Measurements from ENCODE around the gene RPS16. TPM values are rescaled to one million over a fixed set of nuclear protein-coding genes. Genes with fewer than 3 reads are reported as not detected.

RPS16 gene
- total and polyA plus RNA-seq, 9 of the 15 experiments (the other 6 are each of a cell fraction or from before 2014, with no cell fraction given): 82.6 to 3,671 (median 2,204) TPM

DNA sequence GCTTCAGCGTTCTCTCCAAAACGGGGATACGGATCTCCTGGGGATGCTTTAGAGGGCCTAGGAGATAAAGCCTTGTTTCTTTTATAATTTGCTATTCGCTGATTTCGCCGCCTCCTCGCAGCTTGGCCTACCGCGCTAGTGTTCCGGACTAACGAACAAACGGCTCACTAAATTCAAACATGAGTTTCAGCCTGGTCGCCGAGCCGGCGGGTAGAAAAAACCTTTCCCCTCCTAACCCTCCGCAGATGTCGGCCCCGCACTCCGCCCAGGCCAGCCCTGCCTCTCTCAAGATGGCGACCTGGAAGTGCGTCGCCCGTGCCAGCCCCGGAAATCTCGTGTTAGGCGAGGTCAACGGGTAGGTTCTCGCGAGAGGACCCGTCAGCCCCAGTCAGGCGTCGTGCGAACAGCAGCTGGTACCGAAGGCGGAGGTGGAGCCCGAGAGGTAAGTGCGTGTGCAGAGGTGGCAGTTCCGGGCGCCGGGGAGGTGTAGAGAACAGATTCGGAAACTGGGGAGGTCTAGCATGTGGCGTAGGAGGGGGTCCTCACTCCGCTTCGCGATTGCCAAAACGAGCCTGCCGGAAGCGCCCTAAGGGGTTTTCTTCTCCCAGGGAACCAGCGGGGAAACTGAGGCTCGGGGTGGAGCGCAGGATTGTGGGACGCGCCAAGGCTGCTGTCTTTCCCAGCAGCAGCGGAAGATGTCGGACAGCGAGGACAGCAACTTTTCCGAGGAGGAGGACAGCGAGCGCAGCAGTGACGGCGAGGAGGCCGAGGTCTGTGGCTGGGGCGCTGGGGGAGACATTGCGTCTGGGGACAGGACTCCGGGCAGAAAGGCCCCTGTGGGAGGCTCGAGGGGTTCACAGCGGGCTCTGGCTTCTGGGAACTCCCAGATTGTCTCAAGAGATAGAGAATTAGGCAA is 9.7 kb upstream of the RPS16 start, which contains the start of gene SUPT5H (continued):
- TF ChIP-seq, protein P1, sequence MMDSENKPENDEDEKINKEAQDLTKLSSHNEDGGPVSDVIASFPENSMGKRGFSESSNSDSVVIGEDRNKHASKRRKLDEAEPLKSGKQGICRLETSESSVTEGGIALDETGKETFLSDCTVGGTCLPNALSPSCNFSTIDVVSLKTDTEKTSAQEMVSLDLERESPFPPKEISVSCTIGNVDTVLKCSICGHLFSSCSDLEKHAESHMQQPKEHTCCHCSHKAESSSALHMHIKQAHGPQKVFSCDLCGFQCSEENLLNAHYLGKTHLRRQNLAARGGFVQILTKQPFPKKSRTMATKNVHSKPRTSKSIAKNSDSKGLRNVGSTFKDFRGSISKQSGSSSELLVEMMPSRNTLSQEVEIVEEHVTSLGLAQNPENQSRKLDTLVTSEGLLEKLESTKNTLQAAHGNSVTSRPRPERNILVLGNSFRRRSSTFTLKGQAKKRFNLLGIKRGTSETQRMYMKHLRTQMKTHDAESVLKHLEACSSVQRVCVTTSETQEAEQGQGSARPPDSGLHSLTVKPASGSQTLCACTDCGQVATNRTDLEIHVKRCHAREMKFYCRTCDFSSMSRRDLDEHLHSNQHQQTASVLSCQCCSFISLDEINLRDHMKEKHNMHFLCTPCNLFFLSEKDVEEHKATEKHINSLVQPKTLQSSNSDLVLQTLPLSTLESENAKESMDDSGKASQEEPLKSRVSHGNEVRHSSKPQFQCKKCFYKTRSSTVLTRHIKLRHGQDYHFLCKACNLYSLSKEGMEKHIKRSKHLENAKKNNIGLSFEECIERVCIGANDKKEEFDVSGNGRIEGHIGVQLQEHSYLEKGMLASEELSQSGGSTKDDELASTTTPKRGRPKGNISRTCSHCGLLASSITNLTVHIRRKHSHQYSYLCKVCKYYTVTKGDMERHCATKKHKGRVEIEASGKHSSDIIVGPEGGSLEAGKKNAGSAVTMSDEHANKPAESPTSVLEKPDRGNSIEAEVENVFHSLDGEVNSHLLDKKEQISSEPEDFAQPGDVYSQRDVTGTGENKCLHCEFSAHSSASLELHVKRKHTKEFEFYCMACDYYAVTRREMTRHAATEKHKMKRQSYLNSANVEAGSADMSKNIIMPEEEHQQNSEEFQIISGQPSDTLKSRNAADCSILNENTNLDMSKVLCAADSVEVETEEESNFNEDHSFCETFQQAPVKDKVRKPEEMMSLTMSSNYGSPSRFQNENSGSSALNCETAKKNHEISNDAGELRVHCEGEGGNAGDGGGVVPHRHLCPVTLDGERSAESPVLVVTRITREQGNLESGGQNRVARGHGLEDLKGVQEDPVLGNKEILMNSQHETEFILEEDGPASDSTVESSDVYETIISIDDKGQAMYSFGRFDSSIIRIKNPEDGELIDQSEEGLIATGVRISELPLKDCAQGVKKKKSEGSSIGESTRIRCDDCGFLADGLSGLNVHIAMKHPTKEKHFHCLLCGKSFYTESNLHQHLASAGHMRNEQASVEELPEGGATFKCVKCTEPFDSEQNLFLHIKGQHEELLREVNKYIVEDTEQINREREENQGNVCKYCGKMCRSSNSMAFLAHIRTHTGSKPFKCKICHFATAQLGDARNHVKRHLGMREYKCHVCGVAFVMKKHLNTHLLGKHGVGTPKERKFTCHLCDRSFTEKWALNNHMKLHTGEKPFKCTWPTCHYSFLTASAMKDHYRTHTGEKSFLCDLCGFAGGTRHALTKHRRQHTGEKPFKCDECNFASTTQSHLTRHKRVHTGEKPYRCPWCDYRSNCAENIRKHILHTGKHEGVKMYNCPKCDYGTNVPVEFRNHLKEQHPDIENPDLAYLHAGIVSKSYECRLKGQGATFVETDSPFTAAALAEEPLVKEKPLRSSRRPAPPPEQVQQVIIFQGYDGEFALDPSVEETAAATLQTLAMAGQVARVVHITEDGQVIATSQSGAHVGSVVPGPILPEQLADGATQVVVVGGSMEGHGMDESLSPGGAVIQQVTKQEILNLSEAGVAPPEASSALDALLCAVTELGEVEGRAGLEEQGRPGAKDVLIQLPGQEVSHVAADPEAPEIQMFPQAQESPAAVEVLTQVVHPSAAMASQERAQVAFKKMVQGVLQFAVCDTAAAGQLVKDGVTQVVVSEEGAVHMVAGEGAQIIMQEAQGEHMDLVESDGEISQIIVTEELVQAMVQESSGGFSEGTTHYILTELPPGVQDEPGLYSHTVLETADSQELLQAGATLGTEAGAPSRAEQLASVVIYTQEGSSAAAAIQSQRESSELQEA (IDR thresholded peaks at IDR 0.05; ENCODE audit: low read depth): no peak; the same call in 1 of the 2 replicates
- no peak for TF ChIP-seq XRCC3 (IDR thresholded peaks at IDR 0.05)
- no peak for TF ChIP-seq EZH2 (IDR thresholded peaks at IDR 0.05; ENCODE audit: borderline replicate concordance, low read depth, low read length)
- peak; percentile 52; the same call in 1 of the 2 replicates for TF ChIP-seq DIDO1 (tag; IDR thresholded peaks at IDR 0.05; ENCODE audit: low read depth)
- no peak for TF ChIP-seq ZNF134 (CRISPR knock-in tag; conservative IDR thresholded peaks at IDR 0.05)
- TF ChIP-seq GATAD2A (IDR thresholded peaks at IDR 0.05): 0 out of 2 replicates have a peak, but pooled peaks have one; percentile 31
- TF ChIP-seq SUPT5H (IDR thresholded peaks at IDR 0.05): peak; percentile 86
- TF ChIP-seq SREBF1 (IDR thresholded peaks at IDR 0.05; ENCODE audit: borderline replicate concordance, low read depth, low read length): no peak
- peak in 1 of 2 experiments; percentile 84; a peak in 2 of 4 replicates for TF ChIP-seq CSDE1 (IDR thresholded peaks at IDR 0.05)
- peak; percentile 96 for TF ChIP-seq ZFX (CRISPR knock-in tag; IDR thresholded peaks at IDR 0.05)
- peak; percentile 95 for TF ChIP-seq CHD1 (IDR thresholded peaks at IDR 0.05; ENCODE audit: low read length)
- no peak for TF ChIP-seq GATA2 (CRISPR knock-in tag; IDR thresholded peaks at IDR 0.05)
- TF ChIP-seq SAP30 (IDR thresholded peaks at IDR 0.05; ENCODE audit: borderline replicate concordance, insufficient read depth, low read depth, low read length, poor library complexity, severe bottlenecking): no peak
- TF ChIP-seq ZNF444 (CRISPR knock-in tag; IDR thresholded peaks at IDR 0.05): no peak
- peak; percentile 95 for TF ChIP-seq CREM (IDR thresholded peaks at IDR 0.05; ENCODE audit: low read depth)
- peak; percentile 78; the same call in 1 of the 2 replicates for TF ChIP-seq ELF2 (CRISPR knock-in tag; IDR thresholded peaks at IDR 0.05)
- TF ChIP-seq, protein P2, sequence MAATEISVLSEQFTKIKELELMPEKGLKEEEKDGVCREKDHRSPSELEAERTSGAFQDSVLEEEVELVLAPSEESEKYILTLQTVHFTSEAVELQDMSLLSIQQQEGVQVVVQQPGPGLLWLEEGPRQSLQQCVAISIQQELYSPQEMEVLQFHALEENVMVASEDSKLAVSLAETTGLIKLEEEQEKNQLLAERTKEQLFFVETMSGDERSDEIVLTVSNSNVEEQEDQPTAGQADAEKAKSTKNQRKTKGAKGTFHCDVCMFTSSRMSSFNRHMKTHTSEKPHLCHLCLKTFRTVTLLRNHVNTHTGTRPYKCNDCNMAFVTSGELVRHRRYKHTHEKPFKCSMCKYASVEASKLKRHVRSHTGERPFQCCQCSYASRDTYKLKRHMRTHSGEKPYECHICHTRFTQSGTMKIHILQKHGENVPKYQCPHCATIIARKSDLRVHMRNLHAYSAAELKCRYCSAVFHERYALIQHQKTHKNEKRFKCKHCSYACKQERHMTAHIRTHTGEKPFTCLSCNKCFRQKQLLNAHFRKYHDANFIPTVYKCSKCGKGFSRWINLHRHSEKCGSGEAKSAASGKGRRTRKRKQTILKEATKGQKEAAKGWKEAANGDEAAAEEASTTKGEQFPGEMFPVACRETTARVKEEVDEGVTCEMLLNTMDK (IDR thresholded peaks at IDR 0.05; ENCODE audit: borderline replicate concordance, insufficient read depth, low read depth, low read length, poor library complexity, severe bottlenecking): no peak
- no peak for TF ChIP-seq SNAPC5 (CRISPR knock-in tag; IDR thresholded peaks at IDR 0.05)

Measured in K562 (cell line).